GM19023 (cell line): ENCODE measurements around the gene STK40.

ENCODE experiments used
- ATAC-seq: cut with Tn5 transposase; IDR thresholded peaks from one replicate; pipeline ENCODE4 v1.9.1; 2021; ENCODE audit warnings: mild to moderate bottlenecking, moderate library complexity; ENCODE audit not compliant: unreplicated experiment

STK40 gene

DNA sequence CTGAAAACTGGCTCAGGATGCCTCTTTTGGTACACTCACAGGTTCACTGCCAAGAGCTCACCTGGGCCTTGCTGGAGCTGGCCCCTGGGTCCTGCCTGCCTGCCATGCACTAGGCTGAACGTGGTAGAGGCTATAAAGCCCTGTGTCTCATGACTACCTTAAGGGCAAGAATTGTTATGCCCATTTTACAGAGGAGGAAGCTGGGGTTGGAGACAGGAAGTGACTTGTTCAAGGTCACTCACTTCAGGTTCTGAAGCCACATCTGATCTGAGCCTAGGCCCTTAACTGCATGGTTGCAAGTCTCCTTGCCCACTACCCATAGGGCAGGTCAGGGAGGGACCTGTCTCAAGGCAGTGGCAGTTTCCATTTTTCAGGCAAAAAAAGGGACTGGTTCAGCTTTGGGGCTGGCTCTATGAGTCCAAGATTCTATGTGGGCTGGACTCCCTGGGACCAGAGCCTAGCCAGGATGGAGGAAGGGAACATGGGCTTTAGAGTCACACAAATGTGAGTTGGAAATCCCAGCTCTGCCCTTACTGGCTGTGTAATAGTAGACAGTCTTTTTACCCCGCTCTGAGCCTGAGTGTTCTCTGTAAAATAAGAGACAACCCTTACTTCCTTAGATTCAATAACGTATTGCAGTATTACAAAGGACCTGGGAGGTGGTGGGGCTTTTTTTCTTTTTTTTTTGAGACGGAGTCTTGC, 7.8 kb downstream of the STK40 start:
- ATAC-seq: no peak

DNA sequence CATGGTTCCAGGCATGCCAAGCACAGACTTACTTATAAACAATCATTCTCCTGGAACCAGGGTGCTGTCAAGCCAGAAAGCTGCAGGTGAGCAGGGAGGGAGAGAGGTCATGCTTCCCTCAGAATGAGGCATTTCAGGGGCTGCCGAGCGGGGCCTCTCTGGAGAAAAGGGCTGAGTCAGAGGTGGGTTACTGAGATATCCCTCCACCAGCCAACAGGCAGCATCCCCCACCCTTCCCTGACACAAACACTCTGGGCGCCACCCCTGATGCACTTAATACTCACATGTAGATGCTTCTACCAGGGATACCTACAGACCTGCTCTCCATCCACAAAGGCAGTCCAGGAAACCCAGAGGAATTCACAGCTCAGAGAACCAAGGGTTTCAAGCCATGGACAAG, 13.1 kb downstream of the STK40 start:
- no peak for ATAC-seq

DNA sequence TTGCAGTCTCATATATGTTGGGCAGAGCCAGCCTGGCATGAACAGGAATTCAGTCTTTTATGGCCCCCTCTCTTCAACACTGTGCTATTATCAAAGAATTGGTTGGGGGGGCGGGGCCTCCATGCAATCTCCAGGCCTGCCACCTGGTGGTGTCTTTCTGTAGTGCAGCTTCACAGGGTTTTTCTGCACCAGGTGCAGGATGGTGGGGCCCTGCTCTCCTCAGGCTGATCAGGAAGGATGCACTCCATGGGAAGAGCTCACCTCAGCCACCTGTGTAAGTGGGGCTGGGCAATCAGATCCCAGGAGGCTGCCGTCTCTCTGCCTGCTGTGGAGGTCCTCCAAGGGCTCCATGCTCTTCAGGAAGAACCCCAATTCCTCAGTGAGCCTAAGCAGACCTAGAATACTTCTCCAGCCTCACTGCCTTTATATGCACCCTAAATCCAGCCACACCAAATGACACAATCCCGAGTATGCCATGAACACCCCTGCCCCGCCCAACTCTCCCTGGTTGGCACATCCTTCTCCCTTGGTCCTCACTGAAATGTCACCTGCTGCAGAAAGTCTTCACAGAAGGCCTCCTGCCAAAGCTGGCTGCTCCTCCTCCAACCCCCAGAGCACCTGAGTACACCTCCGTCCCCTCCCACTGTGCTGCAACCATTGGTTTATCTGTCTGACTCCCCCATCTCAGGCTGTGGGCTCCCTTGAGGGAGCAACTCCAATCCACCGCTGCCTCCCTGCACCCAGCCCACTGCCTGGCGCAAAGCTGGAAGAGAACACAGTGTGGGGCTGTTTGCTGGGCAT, 16.5 kb downstream of the STK40 start:
- no peak for ATAC-seq

DNA sequence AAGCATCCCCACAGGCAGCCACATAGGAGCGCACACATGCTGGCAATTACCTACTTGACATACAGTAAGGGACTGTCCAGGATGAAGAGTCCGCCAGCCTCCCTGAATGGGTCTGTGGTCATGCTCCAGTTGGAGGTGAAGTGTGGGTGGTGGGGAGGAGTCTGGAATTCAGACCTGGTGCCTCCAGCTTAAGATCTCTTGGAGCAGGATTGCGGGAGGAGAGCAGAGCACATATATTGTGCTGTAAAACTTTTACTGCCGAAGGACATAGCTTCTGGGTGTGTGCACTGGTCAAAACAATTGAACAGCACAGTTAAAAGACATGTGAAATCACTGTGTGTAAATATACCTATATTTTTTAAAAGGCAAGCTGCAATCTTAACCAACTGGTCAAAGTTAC, 17.9 kb downstream of the STK40 start:
- no peak for ATAC-seq

- no peak for ATAC-seq
Observed at GRCh38 chr1:36367066-36367465, 18.7 kb downstream of the STK40 start.

DNA sequence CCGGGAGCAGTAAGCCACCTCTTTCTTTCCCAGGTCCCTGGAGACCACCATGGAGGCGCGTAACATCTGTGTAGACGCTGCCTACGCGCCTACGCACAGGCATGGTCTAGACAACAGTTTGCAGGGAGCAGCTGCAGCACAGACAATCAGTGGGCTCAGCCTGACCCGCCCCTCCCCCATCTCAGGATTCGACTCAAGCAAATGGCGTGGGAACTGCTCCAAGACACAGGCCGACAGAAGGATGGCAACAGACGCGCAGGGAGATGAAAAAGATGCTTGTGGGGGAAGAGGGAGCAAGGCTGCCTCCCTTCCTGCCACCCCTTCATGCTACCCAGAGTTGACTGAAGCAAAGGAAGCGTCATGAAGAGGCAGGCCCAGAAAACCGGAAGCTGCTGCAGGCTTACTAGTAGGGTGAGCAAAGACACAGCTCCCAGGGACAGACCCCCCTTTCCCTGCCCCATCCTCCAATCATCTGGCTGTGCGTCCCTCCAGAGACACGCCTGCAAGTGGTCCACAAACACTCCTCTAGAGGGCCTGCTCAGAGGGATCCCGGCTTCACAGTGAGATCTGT, 19.5 kb downstream of the STK40 start:
- no peak for ATAC-seq

- ATAC-seq: no peak
Observed at GRCh38 chr1:36365381-36365780, 20.3 kb downstream of the STK40 start.

DNA sequence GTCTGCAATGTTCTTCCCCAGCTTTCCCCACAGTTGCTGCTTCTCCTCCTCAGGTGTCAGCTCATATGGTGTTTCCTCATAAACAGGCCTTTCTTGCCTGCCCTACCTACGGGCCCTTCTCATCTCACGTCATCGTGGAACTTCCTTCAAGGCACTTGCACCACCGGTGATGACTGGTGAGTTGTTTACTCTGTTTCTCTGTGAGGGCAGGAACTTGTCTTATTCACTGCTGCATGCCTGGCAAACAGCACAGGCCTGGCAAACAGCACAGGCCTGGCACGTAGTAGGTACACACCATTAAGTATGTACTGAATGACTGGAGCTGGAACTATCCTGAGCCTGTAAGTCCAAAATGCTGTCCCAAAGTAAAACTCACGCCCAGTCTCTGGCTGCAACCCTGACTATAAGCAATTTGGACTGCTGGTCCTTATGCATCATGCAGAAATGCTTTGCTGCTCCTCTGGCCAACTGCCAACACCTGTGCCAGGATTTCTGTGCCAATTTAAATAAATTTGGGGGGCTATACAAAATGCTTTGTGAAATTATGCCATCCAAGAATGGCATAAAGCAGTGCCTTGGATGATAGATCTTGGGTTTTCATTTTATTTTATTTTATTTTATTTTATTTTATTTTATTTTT, 25.7 kb downstream of the STK40 start:
- ATAC-seq: no peak

DNA sequence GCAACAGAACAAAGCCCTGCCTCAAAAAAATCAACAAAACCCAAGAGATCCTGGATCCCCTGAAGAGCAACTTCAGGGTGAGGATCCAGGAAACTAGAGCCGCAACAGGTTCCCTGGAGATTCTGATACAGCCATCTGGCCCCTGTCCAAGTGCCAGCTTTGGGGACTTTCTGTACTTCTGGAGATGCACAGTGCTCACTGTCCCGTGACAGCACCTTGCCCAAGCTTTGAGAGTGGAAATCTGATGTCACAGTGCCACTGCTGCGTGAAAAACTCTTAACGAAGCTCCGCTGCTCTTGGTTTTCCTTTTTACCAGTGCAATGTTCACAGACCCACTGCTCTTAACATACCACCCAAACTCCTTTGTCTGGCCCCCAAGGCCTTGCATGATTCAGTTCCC, 26.3 kb downstream of the STK40 start:
- no peak for ATAC-seq

DNA sequence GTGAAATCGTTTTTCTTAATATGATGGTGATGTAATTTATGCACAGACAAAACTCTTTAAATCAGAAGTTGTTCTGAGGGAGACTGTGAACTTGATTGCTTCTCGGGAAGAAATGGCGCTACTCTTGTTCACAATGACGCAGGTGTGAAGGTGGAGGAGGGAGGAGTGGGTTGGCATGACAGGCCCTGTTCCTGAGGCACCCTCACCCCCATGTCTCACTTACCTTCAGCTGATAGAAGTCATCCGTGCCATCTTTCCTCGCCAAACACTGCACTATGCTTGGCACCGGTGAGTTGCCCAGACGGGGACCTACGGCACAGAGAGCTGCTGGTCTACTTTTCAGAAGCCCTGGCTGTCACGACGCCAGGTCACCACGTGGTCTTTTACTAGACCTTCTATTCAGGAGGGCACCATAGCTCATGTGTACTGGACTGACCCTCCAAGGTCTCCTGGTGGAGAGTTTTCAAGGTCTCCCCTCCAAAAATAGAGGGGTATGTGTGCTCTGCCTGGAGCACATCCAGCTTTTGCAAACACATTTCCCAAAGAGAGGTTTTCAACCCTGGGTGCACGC, 27.1 kb downstream of the STK40 start:
- no peak for ATAC-seq

- no peak for ATAC-seq
Observed at GRCh38 chr1:36355811-36356210, 29.9 kb downstream of the STK40 start.

DNA sequence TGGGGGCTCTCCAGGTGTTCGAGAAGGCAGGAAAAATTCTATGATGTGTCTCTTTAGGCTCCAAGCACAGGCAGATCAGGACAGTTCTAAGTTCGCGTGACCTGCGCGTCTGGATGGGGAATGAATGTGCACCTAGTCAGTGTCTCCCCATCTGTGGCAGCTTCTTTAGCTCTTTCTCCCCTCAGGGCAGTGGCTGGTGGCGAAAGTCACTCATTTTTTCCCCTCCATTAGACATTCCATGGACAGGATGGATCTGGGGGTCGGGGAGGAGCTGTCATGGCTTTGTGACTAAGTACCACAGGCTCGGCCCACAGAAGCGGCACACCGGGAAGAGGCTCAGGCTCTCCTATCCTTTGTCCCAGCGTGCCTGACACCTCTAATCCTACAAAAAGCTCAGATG, 31.2 kb downstream of the STK40 start:
- ATAC-seq: no peak

GRCh38 chr1:36352910-36353878, 32.5 kb downstream of the STK40 start:
- ATAC-seq: no peak

DNA sequence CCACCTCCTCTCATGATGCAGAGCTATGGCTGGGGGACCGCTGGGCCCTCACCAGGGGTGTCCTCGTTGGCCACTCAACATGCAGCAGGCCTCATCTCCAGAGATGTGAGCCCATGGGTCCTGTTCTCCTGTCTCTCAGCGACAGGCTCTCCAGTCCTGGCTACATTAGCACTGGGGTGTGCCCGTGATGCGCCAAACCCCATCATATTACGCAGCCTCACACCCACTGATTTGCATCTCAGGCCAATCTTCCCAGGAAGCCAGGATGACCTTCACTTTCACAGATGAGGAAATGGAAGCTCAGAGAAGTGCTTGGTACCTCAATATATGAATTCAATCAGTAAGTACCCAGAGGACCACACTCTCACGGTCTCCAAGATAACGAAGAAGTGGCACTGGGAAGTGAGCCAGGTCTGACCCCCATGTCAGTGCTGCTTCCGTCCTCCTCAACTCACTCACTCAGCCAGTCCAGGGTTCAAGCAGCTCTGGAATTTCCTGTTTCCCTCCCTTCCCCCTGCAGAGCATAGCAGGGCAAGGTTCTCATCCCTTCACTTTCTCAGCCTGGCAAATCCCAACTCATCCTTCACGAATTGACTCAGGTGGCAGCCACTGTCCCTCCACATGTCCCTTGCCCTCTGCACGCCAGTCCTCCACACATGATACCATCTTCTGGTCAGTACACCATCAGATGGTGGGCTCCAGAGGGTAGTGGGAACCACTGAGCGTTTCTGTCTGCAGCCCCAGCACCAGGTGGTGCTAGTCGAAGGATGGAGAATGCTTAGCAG, 33.4 kb downstream of the STK40 start:
- ATAC-seq: no peak

DNA sequence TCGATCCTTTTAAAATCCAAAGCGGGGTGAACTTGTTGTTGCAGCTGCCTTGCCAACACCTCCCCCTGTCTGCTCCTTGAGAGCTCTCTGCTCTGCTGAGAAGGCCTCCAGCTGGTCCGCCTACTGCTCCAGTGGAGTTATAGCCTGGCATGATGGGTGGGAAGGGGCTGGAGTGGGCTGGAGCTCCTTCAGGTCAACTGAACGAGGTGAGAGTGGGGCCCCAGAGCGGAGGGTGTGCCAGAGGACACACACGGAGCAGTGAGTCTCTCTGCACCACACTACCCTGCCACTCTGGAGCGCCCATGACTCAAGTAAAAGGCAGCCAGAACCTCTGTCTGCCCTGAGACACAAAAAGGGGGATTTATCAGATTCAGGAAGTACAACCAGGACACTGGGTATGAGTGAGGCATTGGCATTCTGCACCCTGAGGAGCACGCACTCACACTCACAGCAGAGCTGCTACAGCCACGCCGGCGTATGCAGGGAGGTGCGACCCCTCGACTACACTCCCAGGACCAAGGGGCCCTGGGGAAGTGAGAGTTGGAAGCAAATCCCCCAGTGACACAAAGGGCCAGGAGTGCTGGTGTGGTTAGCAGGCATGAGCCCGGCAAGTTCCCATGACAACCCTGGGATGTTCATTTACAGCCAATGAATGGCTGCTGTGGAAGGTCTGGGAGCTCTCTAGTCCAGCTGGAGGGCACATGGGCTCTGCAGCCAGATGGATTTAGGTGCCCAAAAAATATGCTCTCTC, 34.3 kb downstream of the STK40 start:
- ATAC-seq: no peak

DNA sequence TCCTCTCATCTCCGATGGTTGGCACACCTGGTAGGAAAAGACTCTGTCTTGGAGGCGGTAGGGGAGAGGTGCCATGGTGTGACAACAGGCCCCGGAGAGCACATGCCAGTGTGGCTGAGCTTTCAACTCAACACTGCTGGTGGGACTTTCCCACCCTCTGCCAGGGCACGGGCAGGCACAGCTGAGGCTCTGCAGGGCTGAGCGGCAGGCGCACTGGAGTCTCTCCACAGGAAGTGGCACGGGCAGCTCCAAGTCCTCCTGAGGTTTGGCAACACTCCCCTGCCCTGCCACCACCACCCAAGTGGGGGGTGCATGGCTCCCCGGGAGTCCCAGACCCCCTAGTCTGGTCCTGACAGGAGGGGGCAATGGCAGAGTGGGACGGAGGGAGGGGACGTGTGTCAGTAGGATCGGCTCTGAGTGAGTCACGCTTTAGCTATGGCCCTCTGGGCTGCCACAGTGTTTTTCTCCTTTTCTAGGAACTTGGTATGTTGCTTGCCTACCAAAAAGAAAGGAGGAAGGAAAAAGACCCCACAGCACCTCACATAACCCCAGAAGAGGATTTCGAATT, 35.0 kb downstream of the STK40 start:
- ATAC-seq: no peak

GRCh38 chr1:36349839-36350238, 35.9 kb downstream of the STK40 start:
- no peak for ATAC-seq

- no peak for ATAC-seq
Observed at GRCh38 chr1:36349241-36349671, 36.5 kb downstream of the STK40 start.
